K562 (cell line): ENCODE data around the gene MAP3K14. TPM values are rescaled to one million over a fixed set of nuclear protein-coding genes. Genes with fewer than 3 reads are reported as not detected.
A peak's percentile ranks its signal among the peaks of the same experiment; 100 is the strongest.

ENCODE experiments used
- CREM ChIP-seq: IDR thresholded peaks from 2 replicates; pipeline ENCODE4 v1.6.1; 2014; ENCODE audit warnings: antibody characterized with exemption, low read depth
- ELF4 ChIP-seq: fragments of 450-650 bp; formaldehyde crosslinking; IDR thresholded peaks from 2 replicates; pipeline ENCODE4 v1.4.0; 2022; ENCODE audit warnings: missing genetic modification characterization
- GATAD2B ChIP-seq: fragments of 450-650 bp; IDR thresholded peaks from 2 replicates; pipeline ENCODE4 v1.6.1; 2017; ENCODE audit warnings: mild to moderate bottlenecking, borderline replicate concordance
- LCOR ChIP-seq: sonication (generic); formaldehyde crosslinking; IDR thresholded peaks from 2 replicates; pipeline ENCODE4 v1.8.0; 2022; ENCODE audit warnings: mild to moderate bottlenecking, missing genetic modification reagents
- MAFK ChIP-seq: IDR thresholded peaks from 2 replicates; pipeline ENCODE4 v1.6.1; 2011; ENCODE audit warnings: low read length, improper control_type of control experiment
- NCOR1 ChIP-seq: fragments of 450-650 bp; IDR thresholded peaks from 2 replicates; pipeline ENCODE4 v1.6.1; 2016; ENCODE audit warnings: mild to moderate bottlenecking, moderate library complexity
- PRMT5 ChIP-seq: sonication (generic); formaldehyde crosslinking; IDR thresholded peaks from 2 replicates; pipeline ENCODE4 v1.5.0; 2020; ENCODE audit warnings: missing genetic modification reagents
- TRIM28 ChIP-seq: fragments of 450-650 bp; IDR thresholded peaks from 2 replicates; pipeline ENCODE4 v1.6.1; 2017
- ZNF431 ChIP-seq: sonication (generic); formaldehyde crosslinking; IDR thresholded peaks from 2 replicates; pipeline ENCODE4 v1.8.0; 2022; ENCODE audit warnings: mild to moderate bottlenecking, missing genetic modification reagents
- ZNF444 ChIP-seq: fragments of 250-450 bp; sonication (Bioruptor Pico); IDR thresholded peaks from 2 replicates; pipeline ENCODE4 v1.4.0; 2020; ENCODE audit warnings: mild to moderate bottlenecking, moderate library complexity
- polyA plus RNA-seq, 8 experiments: library from polyadenylated mRNA; depleted of rRNA in 4 of 8; stranded (reverse) in 5 of 8; unstranded in 3 of 8; fragments of >200 nt; fragmentation: Nextera tagmentation in 2 of 8; fragmentation: Illumina TruSeq in 1 of 8; extraction: Ambion mirVana in 2 of 8; extraction: Trizol in 1 of 8; gene quantifications; 2 replicates each; pipeline versions ENCODE4 v1.2.1 to v1.2.3, GENCODE V29; 2011 to 2014; ENCODE audit warnings: inconsistent platforms in 1 of 8, missing spikeins in 1 of 8
- total RNA-seq, 7 experiments: library from RNA; depleted of rRNA in 6 of 7; stranded (reverse); fragments of >200 nt in 6 of 7; fragmentation: Illumina TruSeq in 2 of 7; extraction: Trizol in 2 of 7; gene quantifications; 2 replicates each; pipeline versions ENCODE4 v1.2.1 to v1.2.3, GENCODE V29; 2011 to 2021; ENCODE audit warnings: low replicate concordance in 1 of 7
- TF ChIP-seq, protein P1 (sequence below): fragments of 450-650 bp; IDR thresholded peaks from 2 replicates; pipeline ENCODE4 v1.7.0; 2016; ENCODE audit warnings: borderline replicate concordance
- TF ChIP-seq, protein P2 (sequence below): fragments of 450-650 bp; IDR thresholded peaks from 2 replicates; pipeline ENCODE4 v1.7.1; 2018; ENCODE audit warnings: mild to moderate bottlenecking, low read depth; ENCODE audit not compliant: partially characterized antibody
- TF ChIP-seq, protein P3 (sequence below): sonication (generic); formaldehyde crosslinking; IDR thresholded peaks from 2 replicates; pipeline ENCODE4 v1.8.0; 2023; ENCODE audit warnings: mild to moderate bottlenecking, missing genetic modification reagents
- TF ChIP-seq, protein P4 (sequence below): IDR thresholded peaks from 2 replicates; pipeline ENCODE4 v1.6.1; 2011; ENCODE audit warnings: borderline replicate concordance, low read depth, mild to moderate bottlenecking, moderate library complexity, low read length; ENCODE audit not compliant: insufficient read depth, poor library complexity, severe bottlenecking
- TF ChIP-seq, protein P5 (sequence below): sonication (generic); formaldehyde crosslinking; IDR thresholded peaks from 2 replicates; pipeline ENCODE4 v1.9.0; 2022; ENCODE audit warnings: mild to moderate bottlenecking, missing genetic modification reagents

The MAP3K14 gene
- total and polyA plus RNA-seq, 9 of the 15 experiments (the other 6 are each of a cell fraction or from before 2014, with no cell fraction given), result 0.45 to 8.7 (median 3.2) TPM

DNA sequence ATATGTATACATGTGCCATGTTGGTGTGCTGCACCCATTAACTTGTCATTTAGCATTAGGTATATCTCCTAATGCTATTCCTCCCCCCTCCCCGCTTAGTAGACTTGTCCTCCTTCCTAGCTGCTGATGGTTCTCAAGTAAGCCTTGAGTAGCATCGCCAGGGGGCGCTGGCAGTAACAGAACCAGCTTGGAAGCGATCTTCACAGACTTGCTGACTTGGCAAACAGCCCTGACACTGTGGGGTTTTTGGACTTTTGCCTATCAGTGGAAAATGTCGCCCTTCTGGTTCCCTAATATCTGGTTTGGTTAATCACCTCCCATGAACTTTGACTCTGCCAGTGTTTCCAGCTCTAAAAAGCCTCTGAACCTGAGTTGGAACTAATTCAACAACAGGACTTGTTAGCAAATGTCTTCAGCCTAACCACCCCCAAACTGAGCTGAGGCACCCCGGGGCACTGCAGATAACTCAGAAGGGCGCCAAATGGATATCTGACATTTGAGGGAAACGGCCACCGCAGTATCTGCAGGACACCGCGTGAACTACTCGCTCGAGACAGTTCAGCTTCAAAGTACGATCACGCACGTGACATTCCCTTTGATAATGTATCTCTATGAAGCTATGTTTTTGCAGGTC lies 39.5 kb downstream of the MAP3K14 start (continued):
- TF ChIP-seq, protein P1, sequence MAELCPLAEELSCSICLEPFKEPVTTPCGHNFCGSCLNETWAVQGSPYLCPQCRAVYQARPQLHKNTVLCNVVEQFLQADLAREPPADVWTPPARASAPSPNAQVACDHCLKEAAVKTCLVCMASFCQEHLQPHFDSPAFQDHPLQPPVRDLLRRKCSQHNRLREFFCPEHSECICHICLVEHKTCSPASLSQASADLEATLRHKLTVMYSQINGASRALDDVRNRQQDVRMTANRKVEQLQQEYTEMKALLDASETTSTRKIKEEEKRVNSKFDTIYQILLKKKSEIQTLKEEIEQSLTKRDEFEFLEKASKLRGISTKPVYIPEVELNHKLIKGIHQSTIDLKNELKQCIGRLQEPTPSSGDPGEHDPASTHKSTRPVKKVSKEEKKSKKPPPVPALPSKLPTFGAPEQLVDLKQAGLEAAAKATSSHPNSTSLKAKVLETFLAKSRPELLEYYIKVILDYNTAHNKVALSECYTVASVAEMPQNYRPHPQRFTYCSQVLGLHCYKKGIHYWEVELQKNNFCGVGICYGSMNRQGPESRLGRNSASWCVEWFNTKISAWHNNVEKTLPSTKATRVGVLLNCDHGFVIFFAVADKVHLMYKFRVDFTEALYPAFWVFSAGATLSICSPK, result 0 out of 2 replicates have a peak, but pooled peaks have one; percentile 20
- TF ChIP-seq, protein P2, sequence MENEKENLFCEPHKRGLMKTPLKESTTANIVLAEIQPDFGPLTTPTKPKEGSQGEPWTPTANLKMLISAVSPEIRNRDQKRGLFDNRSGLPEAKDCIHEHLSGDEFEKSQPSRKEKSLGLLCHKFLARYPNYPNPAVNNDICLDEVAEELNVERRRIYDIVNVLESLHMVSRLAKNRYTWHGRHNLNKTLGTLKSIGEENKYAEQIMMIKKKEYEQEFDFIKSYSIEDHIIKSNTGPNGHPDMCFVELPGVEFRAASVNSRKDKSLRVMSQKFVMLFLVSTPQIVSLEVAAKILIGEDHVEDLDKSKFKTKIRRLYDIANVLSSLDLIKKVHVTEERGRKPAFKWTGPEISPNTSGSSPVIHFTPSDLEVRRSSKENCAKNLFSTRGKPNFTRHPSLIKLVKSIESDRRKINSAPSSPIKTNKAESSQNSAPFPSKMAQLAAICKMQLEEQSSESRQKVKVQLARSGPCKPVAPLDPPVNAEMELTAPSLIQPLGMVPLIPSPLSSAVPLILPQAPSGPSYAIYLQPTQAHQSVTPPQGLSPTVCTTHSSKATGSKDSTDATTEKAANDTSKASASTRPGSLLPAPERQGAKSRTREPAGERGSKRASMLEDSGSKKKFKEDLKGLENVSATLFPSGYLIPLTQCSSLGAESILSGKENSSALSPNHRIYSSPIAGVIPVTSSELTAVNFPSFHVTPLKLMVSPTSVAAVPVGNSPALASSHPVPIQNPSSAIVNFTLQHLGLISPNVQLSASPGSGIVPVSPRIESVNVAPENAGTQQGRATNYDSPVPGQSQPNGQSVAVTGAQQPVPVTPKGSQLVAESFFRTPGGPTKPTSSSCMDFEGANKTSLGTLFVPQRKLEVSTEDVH, result peak; percentile 44
- peak; percentile 42; the same call in 1 of the 2 replicates for TF ChIP-seq CREM
- peak; percentile 62 for TF ChIP-seq NCOR1
- TF ChIP-seq, protein P3, sequence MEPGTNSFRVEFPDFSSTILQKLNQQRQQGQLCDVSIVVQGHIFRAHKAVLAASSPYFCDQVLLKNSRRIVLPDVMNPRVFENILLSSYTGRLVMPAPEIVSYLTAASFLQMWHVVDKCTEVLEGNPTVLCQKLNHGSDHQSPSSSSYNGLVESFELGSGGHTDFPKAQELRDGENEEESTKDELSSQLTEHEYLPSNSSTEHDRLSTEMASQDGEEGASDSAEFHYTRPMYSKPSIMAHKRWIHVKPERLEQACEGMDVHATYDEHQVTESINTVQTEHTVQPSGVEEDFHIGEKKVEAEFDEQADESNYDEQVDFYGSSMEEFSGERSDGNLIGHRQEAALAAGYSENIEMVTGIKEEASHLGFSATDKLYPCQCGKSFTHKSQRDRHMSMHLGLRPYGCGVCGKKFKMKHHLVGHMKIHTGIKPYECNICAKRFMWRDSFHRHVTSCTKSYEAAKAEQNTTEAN (CRISPR knock-in tag), result no peak
- TF ChIP-seq ZNF444 (CRISPR knock-in tag), result no peak
- TF ChIP-seq, protein P4, sequence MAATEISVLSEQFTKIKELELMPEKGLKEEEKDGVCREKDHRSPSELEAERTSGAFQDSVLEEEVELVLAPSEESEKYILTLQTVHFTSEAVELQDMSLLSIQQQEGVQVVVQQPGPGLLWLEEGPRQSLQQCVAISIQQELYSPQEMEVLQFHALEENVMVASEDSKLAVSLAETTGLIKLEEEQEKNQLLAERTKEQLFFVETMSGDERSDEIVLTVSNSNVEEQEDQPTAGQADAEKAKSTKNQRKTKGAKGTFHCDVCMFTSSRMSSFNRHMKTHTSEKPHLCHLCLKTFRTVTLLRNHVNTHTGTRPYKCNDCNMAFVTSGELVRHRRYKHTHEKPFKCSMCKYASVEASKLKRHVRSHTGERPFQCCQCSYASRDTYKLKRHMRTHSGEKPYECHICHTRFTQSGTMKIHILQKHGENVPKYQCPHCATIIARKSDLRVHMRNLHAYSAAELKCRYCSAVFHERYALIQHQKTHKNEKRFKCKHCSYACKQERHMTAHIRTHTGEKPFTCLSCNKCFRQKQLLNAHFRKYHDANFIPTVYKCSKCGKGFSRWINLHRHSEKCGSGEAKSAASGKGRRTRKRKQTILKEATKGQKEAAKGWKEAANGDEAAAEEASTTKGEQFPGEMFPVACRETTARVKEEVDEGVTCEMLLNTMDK, result peak; percentile 56
- TF ChIP-seq ELF4 (CRISPR knock-in tag), result 0 out of 2 replicates have a peak, but pooled peaks have one; percentile 3
- TF ChIP-seq PRMT5 (CRISPR knock-in tag), result no peak
- TF ChIP-seq LCOR (CRISPR knock-in tag), result peak; percentile 67; the same call in 1 of the 2 replicates
- no peak for TF ChIP-seq ZNF431 (CRISPR knock-in tag)
- TF ChIP-seq TRIM28, result peak; percentile 32; the same call in 1 of the 2 replicates
- TF ChIP-seq, protein P5, sequence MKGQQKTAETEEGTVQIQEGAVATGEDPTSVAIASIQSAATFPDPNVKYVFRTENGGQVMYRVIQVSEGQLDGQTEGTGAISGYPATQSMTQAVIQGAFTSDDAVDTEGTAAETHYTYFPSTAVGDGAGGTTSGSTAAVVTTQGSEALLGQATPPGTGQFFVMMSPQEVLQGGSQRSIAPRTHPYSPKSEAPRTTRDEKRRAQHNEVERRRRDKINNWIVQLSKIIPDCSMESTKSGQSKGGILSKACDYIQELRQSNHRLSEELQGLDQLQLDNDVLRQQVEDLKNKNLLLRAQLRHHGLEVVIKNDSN (CRISPR knock-in tag), result peak; percentile 65
- TF ChIP-seq MAFK, result peak; percentile 99
- TF ChIP-seq GATAD2B, result peak; percentile 63
